ENCODE measurements around the gene GPR137. TPM values are rescaled to one million over a fixed set of nuclear protein-coding genes. Genes with fewer than 3 reads are reported as not detected.

Gene GPR137
- polyA plus RNA-seq, 2 of the 4 experiments (the other 2 are of a cell fraction), result 11.0 to 37.4 TPM

GRCh38 chr11:64258356-64258755, 27.3 kb upstream of the GPR137 start:
- no peak for FAIRE-seq
- CTCF ChIA-PET, result interaction anchor here (0.6 to 16.0 kb wide), 4 partner anchors 11 to 629 kb away, joined by 3 to 220 read pairs (median 40); partner anchors contain the start of genes CATSPERZ, ESRRA, PLCB3 and PPP1R14B
- POLR2A ChIA-PET, result no interaction called here

GRCh38 chr11:64258946-64259532, 26.6 kb upstream of the GPR137 start:
- TF ChIP-seq RARB (CRISPR knock-in tag; IDR thresholded peaks at IDR 0.05), result no peak
- TF ChIP-seq JUN (IDR thresholded peaks at IDR 0.05), result no peak
- TF ChIP-seq HOXB5 (CRISPR knock-in tag; IDR thresholded peaks at IDR 0.05), result no peak
- no peak for TF ChIP-seq EP300 (IDR thresholded peaks at IDR 0.05)
- no peak for TF ChIP-seq MAZ (IDR thresholded peaks at IDR 0.05; ENCODE audit: borderline replicate concordance, low read depth, low read length)
- no peak for TF ChIP-seq E2F6 (IDR thresholded peaks at IDR 0.05; ENCODE audit: borderline replicate concordance, low read depth)
- TF ChIP-seq EHF (CRISPR knock-in tag; IDR thresholded peaks at IDR 0.05), result no peak
- no peak for TF ChIP-seq HDAC2 (IDR thresholded peaks at IDR 0.05)
- no peak for TF ChIP-seq FOSL2 (IDR thresholded peaks at IDR 0.05)
- no peak for TF ChIP-seq FOSL2 (CRISPR knock-in tag; IDR thresholded peaks at IDR 0.05)
- no peak for TF ChIP-seq ESRRA (IDR thresholded peaks at IDR 0.05; ENCODE audit: borderline replicate concordance, low read length)

More at GRCh38 chr11:64258356-64258755, 27.3 kb upstream of the GPR137 start:
- DNase-seq (ENCODE audit: low read depth in 1 of 2, low spot score in 1 of 2) (no peak), ATAC-seq (no peak)
- Histone ChIP-seq H3K4me2 (no peak overlapping the region), H3K4me3 (no peak overlapping the region), H3K27ac (no peak overlapping the region), H3K4me1 (peaks cover 6% of the 10 kb centered on the region; the same call in 1 of the 3 replicates), H3K9me3 (no peaks in the 10 kb centered on the region)
- WGBS (ENCODE audit: missing lambda C conversion rate), result 90% methylated on average over 23 of the region's 24 CpGs
- no peak for TF ChIP-seq RFX5 (IDR thresholded peaks at IDR 0.05)
- TF ChIP-seq MAZ (IDR thresholded peaks at IDR 0.05; ENCODE audit: borderline replicate concordance, low read depth, low read length), result no peak
- no peak for TF ChIP-seq NFE2L2 (conservative IDR thresholded peaks at IDR 0.05; ENCODE audit: low read length)
- TF ChIP-seq EHF (CRISPR knock-in tag; IDR thresholded peaks at IDR 0.05), result no peak
- no peak for TF ChIP-seq JUNB (IDR thresholded peaks at IDR 0.05)
- TF ChIP-seq KDM1A (IDR thresholded peaks at IDR 0.05; ENCODE audit: low read depth), result no peak
- no peak for TF ChIP-seq HDAC2 (IDR thresholded peaks at IDR 0.05)
- no peak for TF ChIP-seq CBX2 (IDR thresholded peaks at IDR 0.05; ENCODE audit: borderline replicate concordance, low read depth)
- no peak for TF ChIP-seq JUN (IDR thresholded peaks at IDR 0.05)
- no peak for TF ChIP-seq FOSB (CRISPR knock-in tag; IDR thresholded peaks at IDR 0.05)
- TF ChIP-seq POLR2A (IDR thresholded peaks at IDR 0.05; ENCODE audit: low read length), result no peak
- no peak for TF ChIP-seq KDM5A (IDR thresholded peaks at IDR 0.05)
- no peak for TF ChIP-seq ATOH8 (CRISPR knock-in tag; IDR thresholded peaks at IDR 0.05; ENCODE audit: low read depth)
- no peak for TF ChIP-seq SMC3 (IDR thresholded peaks at IDR 0.05)
- no peak for TF ChIP-seq HEYL (CRISPR knock-in tag; IDR thresholded peaks at IDR 0.05)
- no peak for TF ChIP-seq HOXB5 (CRISPR knock-in tag; IDR thresholded peaks at IDR 0.05)
- TF ChIP-seq CHD2 (IDR thresholded peaks at IDR 0.05; ENCODE audit: low read length, partially characterized antibody), result no peak
- no peak for TF ChIP-seq ESRRA (IDR thresholded peaks at IDR 0.05; ENCODE audit: borderline replicate concordance, low read length)
- no peak for TF ChIP-seq ZSCAN20 (CRISPR knock-in tag; IDR thresholded peaks at IDR 0.05)
- no peak for TF ChIP-seq RNF2 (IDR thresholded peaks at IDR 0.05; ENCODE audit: borderline replicate concordance, low read depth)

More at GRCh38 chr11:64258946-64259532, 26.6 kb upstream of the GPR137 start:
- ATAC-seq (no peak), DNase-seq (ENCODE audit: low read depth in 1 of 2, low spot score in 1 of 2) (no peak), FAIRE-seq (no peak)
- Histone ChIP-seq H3K4me2 (no peak overlapping the region), H3K27ac (no peak overlapping the region), H3K4me1 (peaks cover 4% of the 10 kb centered on the region; the same call in 1 of the 3 replicates), H3K9me3 (no peaks in the 10 kb centered on the region), H3K4me3 (no peak overlapping the region)
- CTCF ChIA-PET, result interaction anchor here (1.5 to 16.0 kb wide), 3 partner anchors 11 to 44 kb away, joined by 3 to 220 read pairs (median 76); partner anchors contain the start of genes CATSPERZ, ESRRA, PLCB3 and PPP1R14B
- POLR2A ChIA-PET, result no interaction called here
- 94% methylated on average over 32 of the region's 32 CpGs for WGBS (ENCODE audit: missing lambda C conversion rate)

All from A549 (cell line).